CD14-positive monocyte (primary cell): ENCODE data around the gene TRABD2B. TPM values are rescaled to one million over a fixed set of nuclear protein-coding genes. Genes with fewer than 3 reads are reported as not detected.

Experiments used
- DNase-seq, 3 donors: peaks; one replicate each; pipeline ENCODE4 v3.0.0-alpha.2; 2011 to 2022
- H2AFZ ChIP-seq: 2 replicates; pipeline ENCODE4 v1.6.0; 2012; ENCODE audit warnings: mild to moderate bottlenecking, low read depth, low read length, inconsistent platforms; ENCODE audit not compliant: insufficient read depth, poor library complexity, severe bottlenecking
- H3K27ac ChIP-seq, 2 donors: 1 replicate in 1 of 2; 2 replicates in 1 of 2; pipeline ENCODE4 v1.5.1; 2012 to 2013; ENCODE audit warnings: low read length in 2 of 2, control low read depth in 1 of 2, inconsistent platforms in 1 of 2, low read depth in 1 of 2, mild to moderate bottlenecking in 1 of 2
- H3K27me3 ChIP-seq, 2 donors: one replicate each; pipeline versions ENCODE4 v1.6.0 to v1.6.1; 2011 to 2013; ENCODE audit warnings: low read length in 2 of 2; ENCODE audit not compliant: control insufficient read depth in 2 of 2, insufficient read depth in 2 of 2
- H3K36me3 ChIP-seq, 2 donors: replicated peaks in 1 of 2; 1 replicate in 1 of 2; 2 replicates in 1 of 2; pipeline versions ENCODE4 v1.5.1 to v1.6.1; 2012 to 2013; ENCODE audit warnings: low read length in 2 of 2, control low read depth in 1 of 2, inconsistent platforms in 1 of 2, mild to moderate bottlenecking in 1 of 2; ENCODE audit not compliant: insufficient read depth in 2 of 2, control insufficient read depth in 1 of 2
- H3K4me1 ChIP-seq, 2 donors: 1 replicate in 1 of 2; 2 replicates in 1 of 2; pipeline versions ENCODE4 v1.5.1 to v1.6.1; 2012 to 2013; ENCODE audit warnings: low read length in 2 of 2, control low read depth in 1 of 2, inconsistent platforms in 1 of 2, mild to moderate bottlenecking in 1 of 2, moderate library complexity in 1 of 2; ENCODE audit not compliant: insufficient read depth in 2 of 2, control insufficient read depth in 1 of 2
- H3K4me2 ChIP-seq: replicated peaks from 2 replicates; pipeline ENCODE3; 2012; ENCODE audit warnings: low read length, moderate library complexity, mild to moderate bottlenecking; ENCODE audit not compliant: poor library complexity, severe bottlenecking; ENCODE audit errors: extremely low read depth
- H3K4me3 ChIP-seq, 3 experiments: fragments of 200-600 bp in 1 of 3; sonication (generic) in 1 of 3; replicated peaks in 1 of 3; 1 replicate in 2 of 3; 2 replicates in 1 of 3; pipeline ENCODE4 v1.5.1; 2011 to 2013; ENCODE audit warnings: low read length in 3 of 3, mild to moderate bottlenecking in 3 of 3, control low read depth in 2 of 3, low read depth in 2 of 3, inconsistent platforms in 1 of 3, moderate library complexity in 1 of 3
- H3K79me2 ChIP-seq: 2 replicates; pipeline ENCODE4 v1.6.0; 2012; ENCODE audit warnings: mild to moderate bottlenecking, control low read depth, inconsistent platforms, low read length, moderate library complexity; ENCODE audit not compliant: insufficient read depth
- H3K9ac ChIP-seq: 2 replicates; pipeline ENCODE4 v1.6.0; 2017; ENCODE audit warnings: low read length, mild to moderate bottlenecking; ENCODE audit not compliant: insufficient read depth, poor library complexity, severe bottlenecking
- H3K9me3 ChIP-seq, 2 donors: replicated peaks in 1 of 2; 1 replicate in 1 of 2; 2 replicates in 1 of 2; pipeline versions ENCODE4 v1.5.1 to v1.6.1; 2012 to 2013; ENCODE audit warnings: low read length in 2 of 2, control low read depth in 1 of 2; ENCODE audit not compliant: control insufficient read depth in 1 of 2, insufficient read depth in 1 of 2
- H4K20me1 ChIP-seq: 2 replicates; pipeline ENCODE4 v1.6.0; 2012; ENCODE audit warnings: mild to moderate bottlenecking, low read length, control low read depth, moderate library complexity; ENCODE audit not compliant: insufficient read depth
- H3K27ac Mint-ChIP-seq, 7 donors: one replicate each; pipeline ENCODE4 v1.8.0; 2020; ENCODE audit warnings: mild to moderate bottlenecking in 7 of 7, mixed read lengths in 7 of 7, moderate library complexity in 6 of 7, inconsistent platforms in 2 of 7
- H3K27me3 Mint-ChIP-seq, 3 donors: one replicate each; pipeline ENCODE4 v1.8.0; 2021 to 2022; ENCODE audit warnings: low read depth in 3 of 3, mild to moderate bottlenecking in 3 of 3, mixed read lengths in 3 of 3, moderate library complexity in 3 of 3, inconsistent platforms in 1 of 3
- H3K36me3 Mint-ChIP-seq, 2 donors: one replicate each; pipeline ENCODE4 v1.8.0; 2020; ENCODE audit warnings: mixed read lengths in 2 of 2, inconsistent platforms in 1 of 2, mild to moderate bottlenecking in 1 of 2
- H3K4me1 Mint-ChIP-seq: one replicate; pipeline ENCODE4 v1.8.0; 2020; ENCODE audit warnings: mild to moderate bottlenecking, mixed read lengths
- H3K4me3 Mint-ChIP-seq, 2 donors: one replicate each; pipeline ENCODE4 v1.8.0; 2020; ENCODE audit warnings: mild to moderate bottlenecking in 2 of 2, mixed read lengths in 2 of 2, moderate library complexity in 1 of 2
- H3K9me3 Mint-ChIP-seq, 7 donors: one replicate each; pipeline ENCODE4 v1.8.0; 2020 to 2022; ENCODE audit warnings: mixed read lengths in 7 of 7, mild to moderate bottlenecking in 6 of 7, moderate library complexity in 6 of 7, inconsistent platforms in 2 of 7
- WGBS: methylation state at CpG from one replicate; pipeline ENCODE4 v1.1.5; 2013; ENCODE audit warnings: missing lambda C conversion rate; ENCODE audit not compliant: insufficient coverage; 5-methylcytosine and 5-hydroxymethylcytosine counted together
- intact Hi-C, 2 donors: fragments of 100-400 bp; cut with micrococcal nuclease; formaldehyde crosslinking; loops; one replicate each; pipeline versions ENCODE4 v1.15.0 to v1.15.1; 2023
- polyA plus RNA-seq, 3 donors: library from polyadenylated mRNA; depleted of rRNA in 1 of 3; unstranded in 2 of 3; stranded (reverse) in 1 of 3; fragments of 300-500 nt in 2 of 3; fragments of >200 nt in 1 of 3; fragmentation: Illumina TruSeq in 2 of 3; gene quantifications; 1 replicate in 2 of 3; 2 replicates in 1 of 3; pipeline ENCODE4 v1.2.3, GENCODE V29; 2012 to 2021
- TF ChIP-seq, protein P1 (sequence below): fragments of 200-600 bp; IDR thresholded peaks from one replicate; pipeline ENCODE4 v1.8.0; 2022; ENCODE audit warnings: antibody characterized with exemption, mild to moderate bottlenecking

Gene TRABD2B
- polyA plus RNA-seq, 3 donors = not detected

DNA sequence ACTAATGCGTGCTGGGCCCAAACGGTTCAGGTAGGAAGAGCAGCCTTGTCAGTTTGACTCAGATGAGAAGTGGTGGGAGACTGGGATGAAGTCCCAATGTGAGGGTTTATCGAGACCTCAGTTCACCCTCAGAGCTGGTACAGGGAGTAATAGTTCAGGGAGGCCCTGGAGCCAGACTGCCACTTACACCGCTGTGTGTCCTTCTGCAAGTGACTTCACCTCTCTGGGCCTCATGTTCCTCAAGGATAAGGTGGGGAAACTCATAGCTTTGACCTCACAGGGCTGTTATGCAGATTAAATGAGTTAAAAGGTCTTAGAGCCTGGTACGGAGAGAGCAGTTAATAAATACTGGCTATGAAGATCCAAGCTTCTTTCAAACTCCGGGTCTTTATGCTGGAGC is 219.9 kb downstream of the TRABD2B start:
- Histone ChIP-seq H3K4me3 (no peak overlapping the region), H3K27me3 (no peaks in the 10 kb centered on the region), H3K27ac (no peak overlapping the region), H4K20me1 (no peaks in the 10 kb centered on the region), H3K9me3 (no peaks in the 10 kb centered on the region), H3K4me1 (no peaks in the 10 kb centered on the region), H2AFZ (no peak overlapping the region), H3K4me2 (no peak overlapping the region), H3K9ac (no peak overlapping the region), H3K79me2 (no peaks in the 10 kb centered on the region), H3K36me3 (no peaks in the 10 kb centered on the region)
- no peaks in the 10 kb centered on the region for H3K36me3 Mint-ChIP-seq
- H3K4me1 Mint-ChIP-seq = no peaks in the 10 kb centered on the region
- H3K27ac Mint-ChIP-seq = no peak overlapping the region
- TF ChIP-seq, protein P1, sequence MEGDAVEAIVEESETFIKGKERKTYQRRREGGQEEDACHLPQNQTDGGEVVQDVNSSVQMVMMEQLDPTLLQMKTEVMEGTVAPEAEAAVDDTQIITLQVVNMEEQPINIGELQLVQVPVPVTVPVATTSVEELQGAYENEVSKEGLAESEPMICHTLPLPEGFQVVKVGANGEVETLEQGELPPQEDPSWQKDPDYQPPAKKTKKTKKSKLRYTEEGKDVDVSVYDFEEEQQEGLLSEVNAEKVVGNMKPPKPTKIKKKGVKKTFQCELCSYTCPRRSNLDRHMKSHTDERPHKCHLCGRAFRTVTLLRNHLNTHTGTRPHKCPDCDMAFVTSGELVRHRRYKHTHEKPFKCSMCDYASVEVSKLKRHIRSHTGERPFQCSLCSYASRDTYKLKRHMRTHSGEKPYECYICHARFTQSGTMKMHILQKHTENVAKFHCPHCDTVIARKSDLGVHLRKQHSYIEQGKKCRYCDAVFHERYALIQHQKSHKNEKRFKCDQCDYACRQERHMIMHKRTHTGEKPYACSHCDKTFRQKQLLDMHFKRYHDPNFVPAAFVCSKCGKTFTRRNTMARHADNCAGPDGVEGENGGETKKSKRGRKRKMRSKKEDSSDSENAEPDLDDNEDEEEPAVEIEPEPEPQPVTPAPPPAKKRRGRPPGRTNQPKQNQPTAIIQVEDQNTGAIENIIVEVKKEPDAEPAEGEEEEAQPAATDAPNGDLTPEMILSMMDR = no peak
- no peak for DNase-seq
- intact Hi-C loops = no loop called here
- 100% methylated on average over 3 of the region's 6 CpGs for WGBS
- H3K27me3 Mint-ChIP-seq = peaks cover 2 to 10% (median 2%) of the 10 kb centered on the region in 3 donors
- H3K4me3 Mint-ChIP-seq = no peak overlapping the region
- no peaks in the 10 kb centered on the region for H3K9me3 Mint-ChIP-seq

GRCh38 chr1:47776667-47777131 is 220.5 kb downstream of the TRABD2B start:
- H3K27ac ChIP-seq = no peak overlapping the region
- H3K9ac ChIP-seq = no peak overlapping the region
- TF ChIP-seq, protein P1 = no peak
- no peak overlapping the region for H3K4me2 ChIP-seq
- no peak overlapping the region for H2AFZ ChIP-seq
- H3K36me3 ChIP-seq = no peaks in the 10 kb centered on the region
- Mint-ChIP-seq H3K27me3 (peaks cover 2 to 10% (median 5%) of the 10 kb centered on the region in 3 donors), H3K9me3 (no peaks in the 10 kb centered on the region), H3K4me3 (no peak overlapping the region), H3K27ac (no peak overlapping the region), H3K36me3 (no peaks in the 10 kb centered on the region), H3K4me1 (no peaks in the 10 kb centered on the region)
- 67% methylated on average over 2 of the region's 9 CpGs for WGBS
- H3K9me3 ChIP-seq = no peaks in the 10 kb centered on the region
- no peaks in the 10 kb centered on the region for H3K27me3 ChIP-seq
- H3K79me2 ChIP-seq = no peaks in the 10 kb centered on the region
- no peak overlapping the region for H3K4me3 ChIP-seq
- H4K20me1 ChIP-seq = no peaks in the 10 kb centered on the region
- intact Hi-C loops = no loop called here
- DNase-seq = no peak
- H3K4me1 ChIP-seq = no peaks in the 10 kb centered on the region
